Smooth muscle cell (in vitro differentiated cells): ENCODE data around the gene GCSAM. TPM values are rescaled to one million over a fixed set of nuclear protein-coding genes. Genes with fewer than 3 reads are reported as not detected.
"Not testable (repeated sequence)": the region's sequence is repeated elsewhere in the genome, so short reads cannot be mapped to it uniquely, and the experiment has no call there.

Source experiments
- DNase-seq: peaks from one replicate; lab custom pipeline; 2025; ENCODE audit not compliant: unreplicated experiment; lab: John Stamatoyannopoulos, UW
- H2AFZ ChIP-seq: fragments of 200-600 bp; sonication (generic); 2 replicates; pipeline ENCODE4 v1.6.0; 2016; ENCODE audit warnings: antibody characterized with exemption, low read depth, mild to moderate bottlenecking
- H3F3A ChIP-seq: fragments of 200-600 bp; sonication (generic); 2 replicates; pipeline ENCODE4 v1.6.0; 2017; ENCODE audit warnings: antibody characterized with exemption, low read depth
- H3K27ac ChIP-seq: fragments of 200-600 bp; sonication (generic); 2 replicates; pipeline ENCODE4 v1.5.1; 2016; ENCODE audit warnings: low read depth, mild to moderate bottlenecking
- H3K27me3 ChIP-seq: fragments of 200-600 bp; sonication (generic); 2 replicates; pipeline ENCODE4 v1.6.1; 2016; ENCODE audit warnings: low read depth, mild to moderate bottlenecking
- H3K36me3 ChIP-seq: fragments of 200-600 bp; sonication (generic); 2 replicates; pipeline ENCODE4 v1.5.1; 2016; ENCODE audit warnings: low read depth
- H3K4me1 ChIP-seq: fragments of 200-600 bp; sonication (generic); 2 replicates; pipeline ENCODE4 v1.5.1; 2016; ENCODE audit warnings: low read depth
- H3K4me2 ChIP-seq: fragments of 200-600 bp; sonication (generic); 2 replicates; pipeline ENCODE4 v1.6.0; 2016; ENCODE audit warnings: mild to moderate bottlenecking
- H3K4me3 ChIP-seq: fragments of 200-600 bp; sonication (generic); 2 replicates; pipeline ENCODE4 v1.5.1; 2016; ENCODE audit warnings: mild to moderate bottlenecking
- H3K79me2 ChIP-seq: fragments of 200-600 bp; sonication (generic); 2 replicates; pipeline ENCODE4 v1.6.0; 2016; ENCODE audit warnings: low read depth, mild to moderate bottlenecking
- H3K9ac ChIP-seq: fragments of 200-600 bp; sonication (generic); 2 replicates; pipeline ENCODE4 v1.6.0; 2016; ENCODE audit warnings: low read depth
- H3K9me3 ChIP-seq: fragments of 200-600 bp; sonication (generic); replicated peaks from 2 replicates; pipeline ENCODE4 v1.5.1; 2016; ENCODE audit warnings: low read depth
- H4K20me1 ChIP-seq: fragments of 200-600 bp; sonication (generic); 2 replicates; pipeline ENCODE4 v1.6.0; 2016; ENCODE audit warnings: low read depth
- CTCF ChIP-seq: fragments of 200-600 bp; sonication (generic); IDR thresholded peaks from 2 replicates; pipeline ENCODE4 v1.5.1; 2017; ENCODE audit warnings: borderline replicate concordance, mild to moderate bottlenecking, antibody characterized with exemption; ENCODE audit not compliant: insufficient read depth, poor library complexity, severe bottlenecking
- WGBS: methylation state at CpG from one replicate; pipeline ENCODE4 v1.1.7; 2016; ENCODE audit warnings: low lambda C conversion rate; 5-methylcytosine and 5-hydroxymethylcytosine counted together
- microRNA counts: library from miRNA; unstranded; fragments of <30 nt; microRNA quantifications from one replicate; lab custom pipeline; 2016
- microRNA-seq: library from miRNA; unstranded; fragments of <30 nt; microRNA quantifications from one replicate; pipeline ENCODE4, GENCODE V29; 2016; ENCODE audit warnings: borderline number of aligned reads
- polyA plus RNA-seq: library from polyadenylated mRNA; unstranded; fragments of >200 nt; fragmentation: Nextera tagmentation; extraction: Ambion mirVana; gene quantifications from 2 replicates; pipeline ENCODE4 v1.2.1, GENCODE V29; 2016
- small RNA-seq: library from RNA; depleted of rRNA; stranded (forward); fragments of <200 nt; gene quantifications from one replicate; pipeline ENCODE3, GENCODE V24; 2014
- total RNA-seq: library from RNA; depleted of rRNA; stranded (reverse); fragments of >200 nt; gene quantifications from 2 replicates; pipeline ENCODE4 v1.2.3, GENCODE V29; 2014

GCSAM gene
- total and polyA plus RNA-seq, 2 experiments from 2014 or later = 0.67 TPM; not detected in 1

- TF ChIP-seq CTCF = no peak
- Histone ChIP-seq H3K4me3 (no peak overlapping the region), H2AFZ (no peak overlapping the region), H3K36me3 (no peaks in the 10 kb centered on the region), H3K9ac (peak overlapping the region; percentile 88), H3K4me1 (peaks cover 3% of the 10 kb centered on the region), H3K4me2 (peak overlapping the region; percentile 69), H3K9me3 (no peaks in the 10 kb centered on the region), H4K20me1 (no peaks in the 10 kb centered on the region), H3K27ac (peak overlapping the region; percentile 97), H3F3A (no peaks in the 10 kb centered on the region), H3K27me3 (no peaks in the 10 kb centered on the region), H3K79me2 (no peaks in the 10 kb centered on the region)
- 10% methylated on average over 6 of the region's 6 CpGs for WGBS
- DNase-seq = no peak
These were observed 58.2 kb downstream of the GCSAM start for GRCh38 chr3:112074616-112075497.

- H3K36me3 ChIP-seq = no peaks in the 10 kb centered on the region
- H2AFZ ChIP-seq = no peak overlapping the region
- no peaks in the 10 kb centered on the region for H3K9me3 ChIP-seq
- no peaks in the 10 kb centered on the region for H4K20me1 ChIP-seq
- no peak for DNase-seq
- 91% methylated on average over 2 of the region's 2 CpGs for WGBS
- no peaks in the 10 kb centered on the region for H3K79me2 ChIP-seq
- peak overlapping the region; percentile 88 for H3K9ac ChIP-seq
- H3K27ac ChIP-seq = peak overlapping the region; percentile 97
- H3F3A ChIP-seq = no peaks in the 10 kb centered on the region
- peak overlapping the region; percentile 69 for H3K4me2 ChIP-seq
- H3K4me1 ChIP-seq = peaks cover 3% of the 10 kb centered on the region
- TF ChIP-seq CTCF = no peak
- no peaks in the 10 kb centered on the region for H3K27me3 ChIP-seq
- H3K4me3 ChIP-seq = no peak overlapping the region
These were observed 59.0 kb downstream of the GCSAM start for GRCh38 chr3:112074006-112074405.

GRCh38 chr3:112072387-112073060, 60.5 kb downstream of the GCSAM start:
- not testable (repeated sequence) for H2AFZ ChIP-seq, H3K4me2 ChIP-seq, H3K4me1 ChIP-seq, H4K20me1 ChIP-seq, H3F3A ChIP-seq, H3K36me3 ChIP-seq, DNase-seq, H3K4me3 ChIP-seq, H3K9ac ChIP-seq, H3K79me2 ChIP-seq, H3K27me3 ChIP-seq, H3K9me3 ChIP-seq, H3K27ac ChIP-seq
- 94% methylated on average over 8 of the region's 8 CpGs for WGBS

MicroRNAs encoded within 50 kb of the gene (microRNA counts, 767-probe panel; counts per million panel counts)
- 183 counts per million for microRNA hsa-miR-567 (lab: Ali Mortazavi, UCI)

Small RNA genes within 50 kb of the gene (microRNA-seq; reads per million reads assigned to microRNA genes)
- not detected for gene MIR567

Small RNA genes within 50 kb of the gene (small RNA-seq; reads per million reads assigned to genes)
- gene MIR567 = not detected

Other genes starting within 250 kb of the GCSAM start
- gene ABHD10, start 154.2 kb downstream of the GCSAM start, total RNA-seq = 44.9 and 69.1 TPM in 2 replicates
- 39.2 and 44.1 TPM in 2 replicates for gene ABHD10, start 154.2 kb downstream of the GCSAM start, polyA plus RNA-seq
- gene TAGLN3, start 134.3 kb downstream of the GCSAM start, total RNA-seq = 1.5 and 2.1 TPM in 2 replicates
- 0.97 and 2.5 TPM in 2 replicates for gene TAGLN3, start 134.3 kb downstream of the GCSAM start, polyA plus RNA-seq
- gene TMPRSS7, start 98.5 kb downstream of the GCSAM start, total RNA-seq = not detected in 2 replicates
- gene TMPRSS7, start 98.5 kb downstream of the GCSAM start, polyA plus RNA-seq = not detected in 2 replicates
- 10.2 and 14.8 TPM in 2 replicates for gene C3orf52, start 46.9 kb downstream of the GCSAM start, total RNA-seq
- 4.0 and 10.8 TPM in 2 replicates for gene C3orf52, start 46.9 kb downstream of the GCSAM start, polyA plus RNA-seq
- 0.09 TPM in 1 of 2 replicates, not detected in the other for gene SLC9C1, start 161.0 kb upstream of the GCSAM start, total RNA-seq
- 0.08 TPM in 1 of 2 replicates, not detected in the other for gene SLC9C1, start 161.0 kb upstream of the GCSAM start, polyA plus RNA-seq
- 7.8 and 10.0 TPM in 2 replicates for gene CD200, start 199.9 kb upstream of the GCSAM start, total RNA-seq
- 9.3 and 12.4 TPM in 2 replicates for gene CD200, start 199.9 kb upstream of the GCSAM start, polyA plus RNA-seq